ENCODE data around the gene GPR119. TPM values are rescaled to one million over a fixed set of nuclear protein-coding genes. Genes with fewer than 3 reads are reported as not detected.

GPR119 gene
- total RNA-seq = not detected in 2 replicates

DNA sequence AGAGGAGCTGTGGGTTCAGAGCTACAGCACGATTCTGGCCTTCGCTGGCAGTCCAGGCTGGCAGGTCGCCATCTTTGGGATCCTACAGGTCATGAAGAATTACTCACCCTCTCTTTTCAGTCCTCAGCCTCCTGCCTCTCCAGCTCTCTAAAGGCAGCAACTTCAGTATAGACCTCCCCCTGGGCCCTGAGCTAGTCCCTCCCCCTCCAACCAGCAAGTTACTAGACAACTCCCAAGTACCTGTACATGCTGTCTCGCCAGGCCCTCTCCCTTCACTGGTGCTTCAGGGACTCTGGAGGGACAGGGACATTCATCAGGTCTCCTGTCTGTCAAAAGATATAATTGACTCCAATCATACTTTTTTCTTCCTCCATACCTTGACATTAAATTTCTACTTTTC lies at the start of gene GPR119:
TSS of gene GPR119 (minus strand) at position 155 of the 400 bp plus-strand sequence. CDS start 227 bp downstream, outside the sequence.

GRCh38 chrX:130401415-130402207 lies 16.1 kb upstream of the GPR119 start, which contains the start of gene RBMX2:
TSS of gene RBMX2 (plus strand) at chrX:130401987. CDS start at chrX:130402033, 46 bp downstream.

GRCh38 chrX:130339408-130340222 lies 45.9 kb downstream of the GPR119 start, which contains the start of gene SLC25A14:
TSS of gene SLC25A14 (plus strand) at chrX:130339919. CDS start at chrX:130340279, 360 bp downstream.

Other genes with a start within 250 kb of the GPR119 start
- gene AIFM1, start 219.8 kb downstream of the GPR119 start, total RNA-seq = 17.4 and 24.1 TPM in 2 replicates
- gene RAB33A, start 213.7 kb downstream of the GPR119 start, total RNA-seq = 0.15 and 0.19 TPM in 2 replicates
- 3.6 and 4.7 TPM in 2 replicates for gene ZNF280C, start 116.8 kb downstream of the GPR119 start, total RNA-seq
- gene SLC25A14, start 45.8 kb downstream of the GPR119 start, total RNA-seq = 10.6 and 13.5 TPM in 2 replicates
- gene RBMX2, start 16.3 kb upstream of the GPR119 start, total RNA-seq = 18.8 and 21.1 TPM in 2 replicates